ENCODE measurements around the gene GNG7. TPM values are rescaled to one million over a fixed set of nuclear protein-coding genes. Genes with fewer than 3 reads are reported as not detected.

Gene GNG7
- total RNA-seq, 8 experiments from 2014 or later = 0.20 to 8.1 (median 1.2) TPM

GRCh38 chr19:2733930-2734588, 31.6 kb upstream of the GNG7 start:
- Histone ChIP-seq H3K4me3 (no peak overlapping the region), H3K4me1 (replicated peaks in 1 of 2) (peaks cover 15 to 16% of the 10 kb centered on the region in 2 donors), H3K27ac (peak overlapping the region; percentile 30 to 71)
- in situ Hi-C loops (cut with MboI; ENCODE audit: low pct_unique_long_range_greater_than_20kb in 2 of 9, low sequenced_read_pairs in 9 of 9, unreplicated experiment in 9 of 9) = no loop called here
- peak; percentile 3 to 100 (median 54) for ATAC-seq (replicated peaks in 6 of 8)
- WGBS, 10 experiments = 60 to 97% (median 87%) methylated on average over 1 to 14 of the region's 35 CpGs; no CpG with 5 or more reads in 5 of the 10 experiments

- no peak overlapping the region for H3K27ac ChIP-seq
- in situ Hi-C loops (cut with MboI; ENCODE audit: low pct_unique_long_range_greater_than_20kb in 2 of 9, low sequenced_read_pairs in 9 of 9, unreplicated experiment in 9 of 9) = no loop called here
- peaks cover 14 to 16% of the 10 kb centered on the region in 2 donors for H3K4me1 ChIP-seq (replicated peaks in 1 of 2)
- H3K4me3 ChIP-seq = no peak overlapping the region
- peak in 1 of 8 experiments; percentile 5 for ATAC-seq (replicated peaks in 6 of 8)
- 92 to 100% (median 99%) methylated on average over 1 to 18 of the region's 38 CpGs; no CpG with 5 or more reads in 5 of the 10 experiments for WGBS, 10 experiments
Observed at GRCh38 chr19:2732883-2733282, 30.4 kb upstream of the GNG7 start.

- ATAC-seq (replicated peaks in 6 of 8) = no peak
- in situ Hi-C loops (cut with MboI; ENCODE audit: low pct_unique_long_range_greater_than_20kb in 2 of 9, low sequenced_read_pairs in 9 of 9, unreplicated experiment in 9 of 9) = no loop called here
- 87 to 100% (median 96%) methylated on average over 2 to 8 of the region's 33 CpGs; no CpG with 5 or more reads in 6 of the 10 experiments for whole genome bisulfite sequencing, 10 experiments
- Histone ChIP-seq H3K27ac (no peak overlapping the region), H3K4me1 (replicated peaks in 1 of 2) (peaks cover 14 to 16% of the 10 kb centered on the region in 2 donors), H3K4me3 (no peak overlapping the region)
Observed at GRCh38 chr19:2732157-2732725, 29.7 kb upstream of the GNG7 start.

GRCh38 chr19:2731181-2731995, 28.9 kb upstream of the GNG7 start:
- Histone ChIP-seq H3K27ac (no peak overlapping the region), H3K4me1 (replicated peaks in 1 of 2) (peaks cover 14 to 16% of the 10 kb centered on the region in 2 donors), H3K4me3 (no peak overlapping the region)
- ATAC-seq (replicated peaks in 6 of 8) = peak in 3 of 8 experiments; percentile 26 to 82 (median 64)
- WGBS, 10 experiments = 63 to 100% (median 82%) methylated on average over 2 to 4 of the region's 41 CpGs; no CpG with 5 or more reads in 6 of the 10 experiments
- in situ Hi-C loops (cut with MboI; ENCODE audit: low pct_unique_long_range_greater_than_20kb in 2 of 9, low sequenced_read_pairs in 9 of 9, unreplicated experiment in 9 of 9) = no loop called here

GRCh38 chr19:2729943-2730818, 27.7 kb upstream of the GNG7 start:
- no peak for ATAC-seq (replicated peaks in 6 of 8)
- Histone ChIP-seq H3K4me1 (replicated peaks in 1 of 2) (peaks cover 14 to 16% of the 10 kb centered on the region in 2 donors), H3K4me3 (no peak overlapping the region), H3K27ac (no peak overlapping the region)
- in situ Hi-C loops (cut with MboI; ENCODE audit: low pct_unique_long_range_greater_than_20kb in 2 of 9, low sequenced_read_pairs in 9 of 9, unreplicated experiment in 9 of 9) = no loop called here
- WGBS, 10 experiments = 80 to 100% (median 80%) methylated on average over 1 to 2 of the region's 26 CpGs; no CpG with 5 or more reads in 6 of the 10 experiments

- in situ Hi-C loops (cut with MboI; ENCODE audit: low pct_unique_long_range_greater_than_20kb in 2 of 9, low sequenced_read_pairs in 9 of 9, unreplicated experiment in 9 of 9) = no loop called here
- Histone ChIP-seq H3K4me3 (no peak overlapping the region), H3K27ac (no peak overlapping the region), H3K4me1 (replicated peaks in 1 of 2) (peaks cover 5 to 13% of the 10 kb centered on the region in 2 donors)
- ATAC-seq (replicated peaks in 6 of 8) = peak in 1 of 8 experiments; percentile 12
- WGBS, 10 experiments = 78 to 90% (median 84%) methylated on average over 2 to 4 of the region's 23 CpGs; no CpG with 5 or more reads in 6 of the 10 experiments
Observed at GRCh38 chr19:2728783-2729387, 26.4 kb upstream of the GNG7 start.

GRCh38 chr19:2727640-2727944, 25.1 kb upstream of the GNG7 start:
- in situ Hi-C loops (cut with MboI; ENCODE audit: low pct_unique_long_range_greater_than_20kb in 2 of 9, low sequenced_read_pairs in 9 of 9, unreplicated experiment in 9 of 9) = no loop called here
- Histone ChIP-seq H3K4me1 (replicated peaks in 1 of 2) (peaks cover 7 to 18% of the 10 kb centered on the region in 2 donors), H3K27ac (no peak overlapping the region), H3K4me3 (no peak overlapping the region)
- ATAC-seq (replicated peaks in 6 of 8) = no peak
- 0 to 86% (median 43%) methylated on average over 1 to 10 of the region's 16 CpGs; no CpG with 5 or more reads in 6 of the 10 experiments for WGBS, 10 experiments

- Histone ChIP-seq H3K27ac (no peak overlapping the region), H3K4me3 (no peak overlapping the region), H3K4me1 (replicated peaks in 1 of 2) (peaks cover 7 to 17% of the 10 kb centered on the region in 2 donors)
- 0 to 80% (median 12%) methylated on average over 2 to 8 of the region's 26 CpGs; no CpG with 5 or more reads in 6 of the 10 experiments for WGBS, 10 experiments
- in situ Hi-C loops (cut with MboI; ENCODE audit: low pct_unique_long_range_greater_than_20kb in 2 of 9, low sequenced_read_pairs in 9 of 9, unreplicated experiment in 9 of 9) = no loop called here
- ATAC-seq (replicated peaks in 6 of 8) = peak in 1 of 8 experiments; percentile 1
Observed at GRCh38 chr19:2726904-2727639, 24.6 kb upstream of the GNG7 start.

GRCh38 chr19:2726160-2726855, 23.8 kb upstream of the GNG7 start:
- Histone ChIP-seq H3K4me1 (replicated peaks in 1 of 2) (peaks cover 9 to 14% of the 10 kb centered on the region in 2 donors), H3K4me3 (no peak overlapping the region), H3K27ac (no peak overlapping the region)
- no peak for ATAC-seq (replicated peaks in 6 of 8)
- WGBS, 10 experiments = 65 to 100% (median 82%) methylated on average over 1 to 4 of the region's 15 CpGs; no CpG with 5 or more reads in 6 of the 10 experiments
- in situ Hi-C loops (cut with MboI; ENCODE audit: low pct_unique_long_range_greater_than_20kb in 2 of 9, low sequenced_read_pairs in 9 of 9, unreplicated experiment in 9 of 9) = no loop called here

GRCh38 chr19:2724148-2724557, 21.7 kb upstream of the GNG7 start:
- Histone ChIP-seq H3K4me1 (replicated peaks in 1 of 2) (peaks cover 18% of the 10 kb centered on the region in 2 donors), H3K4me3 (no peak overlapping the region), H3K27ac (no peak overlapping the region)
- in situ Hi-C loops (cut with MboI; ENCODE audit: low pct_unique_long_range_greater_than_20kb in 2 of 9, low sequenced_read_pairs in 9 of 9, unreplicated experiment in 9 of 9) = no loop called here
- 0 to 80% (median 30%) methylated on average over 1 to 2 of the region's 7 CpGs; no CpG with 5 or more reads in 6 of the 10 experiments for WGBS, 10 experiments
- no peak for ATAC-seq (replicated peaks in 6 of 8)

- Histone ChIP-seq H3K4me1 (replicated peaks in 1 of 2) (peaks cover 18% of the 10 kb centered on the region in 2 donors), H3K27ac (peak overlapping the region in 1 of 2 donors; percentile 33), H3K4me3 (no peak overlapping the region)
- WGBS, 10 experiments = 30 to 100% (median 70%) methylated on average over 1 to 2 of the region's 14 CpGs; no CpG with 5 or more reads in 5 of the 10 experiments
- ATAC-seq (replicated peaks in 6 of 8) = no peak
- in situ Hi-C loops (cut with MboI; ENCODE audit: low pct_unique_long_range_greater_than_20kb in 2 of 9, low sequenced_read_pairs in 9 of 9, unreplicated experiment in 9 of 9) = no loop called here
Observed at GRCh38 chr19:2723747-2724146, 21.3 kb upstream of the GNG7 start.
